DOHH2 (cell line): ENCODE results near the gene EPHA6.

Experiments used
- EZH2phosphoT487 ChIP-seq: fragments of 200-600 bp; sonication (generic); IDR thresholded peaks from 2 replicates; pipeline ENCODE4 v1.6.1; 2017; ENCODE audit warnings: borderline replicate concordance, mild to moderate bottlenecking, antibody characterized with exemption, low read length, moderate library complexity, mixed read lengths
- TF ChIP-seq, protein P1 (sequence below): fragments of 200-600 bp; sonication (generic); IDR thresholded peaks from one replicate; pipeline ENCODE4 v1.5.1; 2014; ENCODE audit warnings: antibody characterized with exemption, mild to moderate bottlenecking, low read depth, low read length; ENCODE audit not compliant: poor library complexity, severe bottlenecking

DNA sequence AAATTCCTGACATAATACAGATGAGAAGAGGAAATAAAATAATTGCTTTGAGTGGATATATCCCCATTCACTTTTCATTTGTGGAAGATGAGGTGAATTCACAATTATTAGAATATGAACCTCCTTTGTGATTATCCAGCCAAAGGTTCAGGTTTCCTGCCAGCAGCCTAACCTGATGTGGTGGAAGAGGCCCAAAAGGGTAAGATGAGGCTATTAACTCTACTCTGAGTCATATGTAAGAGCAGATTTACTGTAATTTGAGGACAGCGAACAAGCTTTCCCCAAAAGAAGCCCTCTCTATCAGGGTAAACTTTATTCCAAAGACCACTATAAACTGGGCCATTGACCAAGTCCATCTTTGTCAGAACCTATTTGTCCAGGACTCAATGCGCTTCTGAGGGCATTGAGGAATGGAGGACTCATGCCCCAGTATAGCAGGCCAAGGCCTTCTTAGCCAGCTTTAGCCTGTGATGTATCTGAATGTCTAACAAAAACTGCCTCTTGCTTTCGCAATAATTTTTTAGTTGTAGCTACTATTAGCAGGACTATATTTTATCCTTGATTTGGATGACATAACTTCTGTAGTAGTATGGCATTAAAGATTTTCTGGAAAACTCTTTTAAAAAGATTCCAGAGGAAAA lies 859.1 kb downstream of the EPHA6 start:
- TF ChIP-seq, protein P1, sequence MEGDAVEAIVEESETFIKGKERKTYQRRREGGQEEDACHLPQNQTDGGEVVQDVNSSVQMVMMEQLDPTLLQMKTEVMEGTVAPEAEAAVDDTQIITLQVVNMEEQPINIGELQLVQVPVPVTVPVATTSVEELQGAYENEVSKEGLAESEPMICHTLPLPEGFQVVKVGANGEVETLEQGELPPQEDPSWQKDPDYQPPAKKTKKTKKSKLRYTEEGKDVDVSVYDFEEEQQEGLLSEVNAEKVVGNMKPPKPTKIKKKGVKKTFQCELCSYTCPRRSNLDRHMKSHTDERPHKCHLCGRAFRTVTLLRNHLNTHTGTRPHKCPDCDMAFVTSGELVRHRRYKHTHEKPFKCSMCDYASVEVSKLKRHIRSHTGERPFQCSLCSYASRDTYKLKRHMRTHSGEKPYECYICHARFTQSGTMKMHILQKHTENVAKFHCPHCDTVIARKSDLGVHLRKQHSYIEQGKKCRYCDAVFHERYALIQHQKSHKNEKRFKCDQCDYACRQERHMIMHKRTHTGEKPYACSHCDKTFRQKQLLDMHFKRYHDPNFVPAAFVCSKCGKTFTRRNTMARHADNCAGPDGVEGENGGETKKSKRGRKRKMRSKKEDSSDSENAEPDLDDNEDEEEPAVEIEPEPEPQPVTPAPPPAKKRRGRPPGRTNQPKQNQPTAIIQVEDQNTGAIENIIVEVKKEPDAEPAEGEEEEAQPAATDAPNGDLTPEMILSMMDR: no peak
- no peak for TF ChIP-seq EZH2phosphoT487
